Activated CD8-positive, alpha-beta T cell treated with anti-CD3 and anti-CD28 coated beads for 36 hours (primary cell): ENCODE data around the gene AKAP12. TPM values are rescaled to one million over a fixed set of nuclear protein-coding genes. Genes with fewer than 3 reads are reported as not detected.

Experiments
- ATAC-seq: fragments of 200-7000 bp; cut with Tn5 transposase; one replicate; pipeline ENCODE4 v1.10.0; 2021; ENCODE audit warnings: mild to moderate bottlenecking, moderate library complexity
- CTCF ChIA-PET: fragments of 350-600 bp; sonication (Branson Sonifier 250); formaldehyde crosslinking; loops from one replicate; lab custom pipeline; 2021; ENCODE audit warnings: antibody characterized with exemption; lab: Charles Lee
- POLR2A ChIA-PET: fragments of 350-600 bp; sonication (Branson Sonifier 250); formaldehyde crosslinking; loops from one replicate; lab custom pipeline; 2021; ENCODE audit warnings: antibody characterized with exemption; lab: Charles Lee
- DNase-seq: peaks from one replicate; pipeline ENCODE4 v3.0.0-alpha.2; 2020
- H3K27ac Mint-ChIP-seq: one replicate; pipeline ENCODE4 v1.8.0; 2021; ENCODE audit warnings: mild to moderate bottlenecking, mixed read lengths
- H3K27me3 Mint-ChIP-seq: one replicate; pipeline ENCODE4 v1.8.0; 2021; ENCODE audit warnings: mixed read lengths
- H3K36me3 Mint-ChIP-seq: one replicate; pipeline ENCODE4 v1.8.0; 2021; ENCODE audit warnings: low read depth, mixed read lengths
- H3K4me1 Mint-ChIP-seq: one replicate; pipeline ENCODE4 v1.8.0; 2021; ENCODE audit warnings: low read depth, mixed read lengths
- H3K4me3 Mint-ChIP-seq: one replicate; pipeline ENCODE4 v1.8.0; 2021; ENCODE audit warnings: mild to moderate bottlenecking, moderate library complexity, mixed read lengths
- H3K9me3 Mint-ChIP-seq: one replicate; pipeline ENCODE4 v1.8.0; 2021; ENCODE audit warnings: mixed read lengths
- CTCF ChIP-seq: fragments of 200-600 bp; IDR thresholded peaks from one replicate; pipeline ENCODE4 v1.8.0; 2022; ENCODE audit warnings: antibody characterized with exemption, mild to moderate bottlenecking
- intact Hi-C: fragments of 100-400 bp; cut with micrococcal nuclease; formaldehyde crosslinking; loops from one replicate; pipeline ENCODE4 v1.10.0; 2022
- total RNA-seq, 2 experiments: library from RNA; stranded (reverse); gene quantifications; one replicate each; pipeline ENCODE4 v1.2.3, GENCODE V29; 2021

The AKAP12 gene
- total RNA-seq, 2 experiments from 2014 or later, result 3.2 to 4.0 TPM

GRCh38 chr6:151358475-151358874 is 118.7 kb downstream of the AKAP12 start:
- no peak for ATAC-seq
- intact Hi-C loops, result no loop called here
- no peaks in the 10 kb centered on the region for H3K27me3 Mint-ChIP-seq
- no peak overlapping the region for H3K4me3 Mint-ChIP-seq
- DNase-seq, result no peak
- no peaks in the 10 kb centered on the region for H3K9me3 Mint-ChIP-seq
- peaks cover 10% of the 10 kb centered on the region for H3K4me1 Mint-ChIP-seq
- CTCF ChIA-PET, result interaction anchor here (0.7 to 3.1 kb wide), 4 partner anchors 15 to 344 kb away, joined by 3 to 18 read pairs (median 3); no protein-coding TSS in a partner anchor
- POLR2A ChIA-PET, result no interaction called here
- TF ChIP-seq CTCF, result no peak
- no peak overlapping the region for H3K27ac Mint-ChIP-seq
- peaks cover 13% of the 10 kb centered on the region for H3K36me3 Mint-ChIP-seq

GRCh38 chr6:151359486-151359885 is 119.7 kb downstream of the AKAP12 start:
- Mint-ChIP-seq H3K4me3 (no peak overlapping the region), H3K4me1 (peaks cover 10% of the 10 kb centered on the region), H3K9me3 (no peaks in the 10 kb centered on the region), H3K36me3 (peaks cover 15% of the 10 kb centered on the region), H3K27me3 (no peaks in the 10 kb centered on the region), H3K27ac (no peak overlapping the region)
- intact Hi-C loops, result no loop called here
- DNase-seq, result no peak
- CTCF ChIA-PET, result no interaction called here
- TF ChIP-seq CTCF, result no peak
- no peak for ATAC-seq
- POLR2A ChIA-PET, result no interaction called here

- no peak for ATAC-seq
- Mint-ChIP-seq H3K9me3 (no peaks in the 10 kb centered on the region), H3K27ac (no peak overlapping the region), H3K4me1 (no peaks in the 10 kb centered on the region), H3K4me3 (no peak overlapping the region), H3K36me3 (peaks cover 34% of the 10 kb centered on the region), H3K27me3 (no peaks in the 10 kb centered on the region)
- TF ChIP-seq CTCF, result no peak
- no peak for DNase-seq
- ChIA-PET CTCF (interaction anchor here (1.2 to 1.4 kb wide), 2 partner anchors 41 to 473 kb away, joined by 3 to 5 read pairs; no protein-coding TSS in a partner anchor), POLR2A (interaction anchor here (0.6 kb wide), 1 partner anchor 208 kb away, joined by 3 read pairs; no protein-coding TSS in a partner anchor)
- intact Hi-C loops, result no loop called here
These were observed 125.5 kb downstream of the AKAP12 start for GRCh38 chr6:151365233-151365632.

DNA sequence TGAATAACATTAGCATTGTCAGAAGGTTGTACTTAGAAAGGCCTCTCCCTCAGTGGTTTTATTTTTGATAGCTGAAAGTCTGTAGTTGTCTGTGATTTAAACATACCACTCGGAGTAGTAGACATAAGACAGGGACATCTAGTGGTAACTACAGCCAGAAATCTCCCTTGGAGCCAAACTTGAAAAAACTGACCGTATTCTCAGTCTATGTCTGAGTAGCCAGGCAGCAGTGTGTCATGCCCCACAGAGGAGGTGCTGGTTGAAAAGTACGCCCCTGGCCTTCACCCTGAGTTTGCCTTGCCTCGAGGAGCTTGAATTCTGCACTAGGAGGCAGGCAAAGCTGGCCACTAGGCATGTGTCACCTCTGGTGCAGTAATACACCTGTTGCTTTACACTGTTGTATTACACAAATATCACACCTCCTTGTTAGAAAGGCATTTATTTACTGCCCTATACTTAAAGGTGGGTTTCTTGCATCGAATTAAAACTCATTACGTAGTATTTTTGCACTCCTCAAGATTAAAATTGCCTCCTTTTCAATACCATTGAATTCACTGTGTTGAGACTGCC is 130.8 kb downstream of the AKAP12 start:
- no peak for DNase-seq
- ATAC-seq, result no peak
- Mint-ChIP-seq H3K27me3 (no peaks in the 10 kb centered on the region), H3K36me3 (peaks cover 40% of the 10 kb centered on the region), H3K27ac (peak overlapping the region; percentile 92), H3K4me1 (peaks cover 38% of the 10 kb centered on the region), H3K9me3 (no peaks in the 10 kb centered on the region), H3K4me3 (no peak overlapping the region)
- no peak for TF ChIP-seq CTCF
- intact Hi-C loops, result no loop called here
- CTCF ChIA-PET, result interaction anchor here (0.8 to 1.5 kb wide), 4 partner anchors 21 to 75 kb away, joined by 3 to 4 read pairs (median 3); no protein-coding TSS in a partner anchor
- POLR2A ChIA-PET, result interaction anchor here (1.1 kb wide), 1 partner anchor 8 kb away, joined by 3 read pairs; no protein-coding TSS in a partner anchor

DNA sequence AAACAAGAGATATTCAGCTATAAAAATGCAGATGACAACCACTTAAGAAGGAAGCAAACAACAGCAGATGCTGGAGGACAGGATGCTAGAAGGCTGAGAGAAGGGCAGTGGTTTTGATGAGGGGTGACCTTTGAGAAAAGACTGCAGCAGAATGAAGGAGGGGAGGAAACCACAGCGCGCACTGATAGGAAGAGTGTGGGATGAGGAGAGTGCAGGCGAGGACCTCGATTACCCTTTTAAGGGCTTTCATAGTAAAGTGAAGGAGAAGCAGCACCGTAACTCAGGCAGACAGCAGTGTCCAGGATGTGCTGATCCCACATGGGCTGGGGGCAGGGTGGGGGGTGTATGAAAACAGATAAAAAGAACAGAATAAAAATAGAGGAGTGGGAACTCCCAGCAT is 132.4 kb downstream of the AKAP12 start:
- CTCF ChIA-PET, result no interaction called here
- no peaks in the 10 kb centered on the region for H3K27me3 Mint-ChIP-seq
- intact Hi-C loops, result loop anchor here (2.0 kb wide), 1 partner anchor 17 kb away; no protein-coding TSS in a partner anchor
- H3K4me1 Mint-ChIP-seq, result peaks cover 53% of the 10 kb centered on the region
- H3K36me3 Mint-ChIP-seq, result peaks cover 33% of the 10 kb centered on the region
- TF ChIP-seq CTCF, result no peak
- peak overlapping the region; percentile 50 for H3K4me3 Mint-ChIP-seq
- no peaks in the 10 kb centered on the region for H3K9me3 Mint-ChIP-seq
- H3K27ac Mint-ChIP-seq, result peak overlapping the region; percentile 92
- DNase-seq (peak; percentile 79), ATAC-seq (peak; percentile 73)
- POLR2A ChIA-PET, result interaction anchor here (1.2 to 8.4 kb wide), 3 partner anchors 10 to 17 kb away, joined by 3 to 81 read pairs (median 6); partner anchors contain the start of gene ZBTB2
